GM18517 (cell line): ENCODE data around the gene SH3GLB2.
"Not testable (repeated sequence)": the region's sequence is repeated elsewhere in the genome, so short reads cannot be mapped to it uniquely, and the experiment has no call there.

ENCODE experiments used
- ATAC-seq: cut with Tn5 transposase; IDR thresholded peaks from one replicate; pipeline ENCODE4 v1.9.1; 2021; ENCODE audit warnings: mild to moderate bottlenecking, moderate library complexity; ENCODE audit not compliant: unreplicated experiment

SH3GLB2 gene

GRCh38 chr9:129004173-129004572, 24.0 kb downstream of the SH3GLB2 start:
- not testable (repeated sequence) for ATAC-seq

- no peak for ATAC-seq
These were observed 25.1 kb downstream of the SH3GLB2 start for GRCh38 chr9:129002992-129003391.

- ATAC-seq: no peak
These were observed 26.4 kb downstream of the SH3GLB2 start for GRCh38 chr9:129001504-129002325.

GRCh38 chr9:128999581-129000206, 28.4 kb downstream of the SH3GLB2 start:
- ATAC-seq: no peak

GRCh38 chr9:128998462-128998861, 29.7 kb downstream of the SH3GLB2 start:
- no peak for ATAC-seq

- ATAC-seq: no peak
These were observed 32.3 kb downstream of the SH3GLB2 start for GRCh38 chr9:128995791-128996190.

GRCh38 chr9:128992995-128993394, 35.1 kb downstream of the SH3GLB2 start:
- no peak for ATAC-seq

- no peak for ATAC-seq
These were observed 40.3 kb downstream of the SH3GLB2 start for GRCh38 chr9:128987805-128988204.

GRCh38 chr9:128986671-128987070, 41.5 kb downstream of the SH3GLB2 start:
- ATAC-seq: no peak

- no peak for ATAC-seq
These were observed 44.6 kb downstream of the SH3GLB2 start for GRCh38 chr9:128983536-128983935.

- ATAC-seq: no peak
These were observed 49.0 kb downstream of the SH3GLB2 start for GRCh38 chr9:128979111-128979510.

- no peak for ATAC-seq
These were observed 55.2 kb downstream of the SH3GLB2 start for GRCh38 chr9:128972956-128973355.

GRCh38 chr9:128969491-128969890, 58.6 kb downstream of the SH3GLB2 start:
- no peak for ATAC-seq

- not testable (repeated sequence) for ATAC-seq
These were observed 66.7 kb downstream of the SH3GLB2 start for GRCh38 chr9:128961403-128961802.
